Activated CD8-positive, alpha-beta T cell treated with anti-CD3 and anti-CD28 coated beads for 36 hours (primary cell): ENCODE measurements around the gene SETBP1. TPM values are rescaled to one million over a fixed set of nuclear protein-coding genes. Genes with fewer than 3 reads are reported as not detected.

Experiments
- ATAC-seq: fragments of 200-7000 bp; cut with Tn5 transposase; one replicate; pipeline ENCODE4 v1.10.0; 2021; ENCODE audit warnings: mild to moderate bottlenecking, moderate library complexity
- CTCF ChIA-PET: fragments of 350-600 bp; sonication (Branson Sonifier 250); formaldehyde crosslinking; loops from one replicate; lab custom pipeline; 2021; ENCODE audit warnings: antibody characterized with exemption; lab: Charles Lee
- POLR2A ChIA-PET: fragments of 350-600 bp; sonication (Branson Sonifier 250); formaldehyde crosslinking; loops from one replicate; lab custom pipeline; 2021; ENCODE audit warnings: antibody characterized with exemption; lab: Charles Lee
- DNase-seq: peaks from one replicate; pipeline ENCODE4 v3.0.0-alpha.2; 2020
- H3K27ac Mint-ChIP-seq: one replicate; pipeline ENCODE4 v1.8.0; 2021; ENCODE audit warnings: mild to moderate bottlenecking, mixed read lengths
- H3K27me3 Mint-ChIP-seq: one replicate; pipeline ENCODE4 v1.8.0; 2021; ENCODE audit warnings: mixed read lengths
- H3K36me3 Mint-ChIP-seq: one replicate; pipeline ENCODE4 v1.8.0; 2021; ENCODE audit warnings: low read depth, mixed read lengths
- H3K4me1 Mint-ChIP-seq: one replicate; pipeline ENCODE4 v1.8.0; 2021; ENCODE audit warnings: low read depth, mixed read lengths
- H3K4me3 Mint-ChIP-seq: one replicate; pipeline ENCODE4 v1.8.0; 2021; ENCODE audit warnings: mild to moderate bottlenecking, moderate library complexity, mixed read lengths
- H3K9me3 Mint-ChIP-seq: one replicate; pipeline ENCODE4 v1.8.0; 2021; ENCODE audit warnings: mixed read lengths
- CTCF ChIP-seq: fragments of 200-600 bp; IDR thresholded peaks from one replicate; pipeline ENCODE4 v1.8.0; 2022; ENCODE audit warnings: antibody characterized with exemption, mild to moderate bottlenecking
- intact Hi-C: fragments of 100-400 bp; cut with micrococcal nuclease; formaldehyde crosslinking; loops from one replicate; pipeline ENCODE4 v1.10.0; 2022
- total RNA-seq, 2 experiments: library from RNA; stranded (reverse); gene quantifications; one replicate each; pipeline ENCODE4 v1.2.3, GENCODE V29; 2021

SETBP1 gene
- total RNA-seq, 2 experiments from 2014 or later = 10.2 to 10.4 TPM

DNA sequence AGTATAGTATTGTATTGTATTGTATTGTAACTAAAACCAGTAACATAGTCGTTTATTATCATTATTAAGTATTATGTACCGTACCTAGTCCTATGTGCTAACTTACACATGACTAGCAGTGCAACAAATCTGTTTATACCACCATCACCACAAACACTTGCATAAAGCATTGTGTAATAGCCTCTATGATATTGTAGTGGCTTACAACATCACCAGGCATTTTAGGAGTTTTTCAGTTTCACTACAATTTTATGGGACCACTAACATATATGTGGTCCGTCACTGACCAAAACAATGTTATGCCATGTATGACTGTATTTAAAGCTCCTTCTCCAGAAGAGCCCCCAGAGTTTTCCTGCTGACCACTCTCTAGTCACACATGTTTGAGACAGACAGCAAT lies 306.2 kb downstream of the SETBP1 start:
- Mint-ChIP-seq H3K36me3 (no peaks in the 10 kb centered on the region), H3K4me3 (no peak overlapping the region), H3K27me3 (no peaks in the 10 kb centered on the region), H3K9me3 (no peaks in the 10 kb centered on the region), H3K27ac (no peak overlapping the region), H3K4me1 (no peaks in the 10 kb centered on the region)
- intact Hi-C loops = no loop called here
- no peak for TF ChIP-seq CTCF
- ATAC-seq = no peak
- DNase-seq = no peak
- ChIA-PET CTCF (interaction anchor here (0.7 to 1.0 kb wide), 2 partner anchors 8 to 289 kb away, joined by 3 read pairs; no protein-coding TSS in a partner anchor), POLR2A (no interaction called here)

DNA sequence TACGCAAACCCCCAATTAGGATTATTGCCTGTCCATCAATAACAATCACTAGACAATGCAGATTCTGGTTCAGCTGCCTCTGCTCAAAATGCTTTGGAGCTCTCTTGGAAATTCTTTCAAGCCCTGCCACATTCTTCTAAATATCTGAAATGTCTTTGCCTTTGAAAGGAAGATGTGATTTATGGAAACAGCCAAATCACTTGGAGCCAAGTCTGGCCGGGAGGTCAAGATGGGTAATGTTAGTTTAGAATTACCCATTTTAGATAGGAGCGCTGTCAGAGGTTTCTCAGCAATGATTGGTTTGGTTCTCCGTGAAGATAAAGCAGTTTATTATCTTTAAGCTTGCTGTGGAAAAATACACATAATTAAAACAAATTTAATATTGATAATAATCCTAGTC lies 306.7 kb downstream of the SETBP1 start:
- intact Hi-C loops = no loop called here
- H3K9me3 Mint-ChIP-seq = no peaks in the 10 kb centered on the region

GRCh38 chr18:44988821-44989587 lies 308.3 kb downstream of the SETBP1 start:
- Mint-ChIP-seq H3K4me1 (no peaks in the 10 kb centered on the region), H3K27me3 (no peaks in the 10 kb centered on the region), H3K27ac (no peak overlapping the region), H3K36me3 (no peaks in the 10 kb centered on the region), H3K4me3 (no peak overlapping the region), H3K9me3 (no peaks in the 10 kb centered on the region)
- ChIA-PET CTCF (no interaction called here), POLR2A (no interaction called here)
- DNase-seq (no peak), ATAC-seq (no peak)
- TF ChIP-seq CTCF = no peak
- intact Hi-C loops = no loop called here

More for the DNA sequence above, 306.7 kb downstream of the SETBP1 start:
- Mint-ChIP-seq H3K27me3 (no peaks in the 10 kb centered on the region), H3K4me1 (no peaks in the 10 kb centered on the region), H3K27ac (no peak overlapping the region), H3K4me3 (no peak overlapping the region), H3K36me3 (no peaks in the 10 kb centered on the region)
- ATAC-seq (no peak), DNase-seq (no peak)
- no peak for TF ChIP-seq CTCF
- POLR2A ChIA-PET = no interaction called here
- CTCF ChIA-PET = interaction anchor here (0.7 to 1.1 kb wide), 3 partner anchors 9 to 288 kb away, joined by 3 read pairs; no protein-coding TSS in a partner anchor

DNA sequence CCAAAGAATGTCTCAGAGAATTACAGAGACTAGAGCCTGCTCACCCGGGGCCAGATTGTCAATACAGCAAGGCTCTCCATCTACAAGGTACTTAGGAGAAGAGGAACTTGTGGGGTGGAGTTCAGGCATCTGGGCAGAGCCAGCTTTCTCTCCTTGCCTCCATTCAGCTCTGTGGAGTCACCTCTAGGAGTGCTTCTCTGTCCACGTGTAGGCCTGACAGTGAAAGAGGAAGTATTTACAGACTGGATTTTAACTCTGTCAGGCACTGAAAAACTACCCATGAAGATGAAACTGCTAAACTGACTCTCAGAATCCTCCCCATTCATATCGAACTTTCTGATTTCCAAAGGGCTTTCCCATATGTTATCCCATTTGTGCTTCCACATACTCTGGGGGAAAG lies 315.6 kb downstream of the SETBP1 start:
- DNase-seq = no peak
- POLR2A ChIA-PET = no interaction called here
- intact Hi-C loops = no loop called here
- Mint-ChIP-seq H3K27me3 (no peaks in the 10 kb centered on the region), H3K36me3 (no peaks in the 10 kb centered on the region), H3K9me3 (peaks cover 2% of the 10 kb centered on the region), H3K4me3 (no peak overlapping the region), H3K4me1 (no peaks in the 10 kb centered on the region), H3K27ac (no peak overlapping the region)
- CTCF ChIA-PET = no interaction called here
- no peak for TF ChIP-seq CTCF
- no peak for ATAC-seq

GRCh38 chr18:44997174-44997573 lies 316.5 kb downstream of the SETBP1 start:
- Mint-ChIP-seq H3K4me1 (no peaks in the 10 kb centered on the region), H3K9me3 (peaks cover 2% of the 10 kb centered on the region), H3K27ac (no peak overlapping the region), H3K4me3 (no peak overlapping the region), H3K27me3 (no peaks in the 10 kb centered on the region), H3K36me3 (no peaks in the 10 kb centered on the region)
- CTCF ChIA-PET = no interaction called here
- ATAC-seq (no peak), DNase-seq (no peak)
- POLR2A ChIA-PET = no interaction called here
- TF ChIP-seq CTCF = no peak
- intact Hi-C loops = no loop called here
